ENCODE data around the gene KCND2.

- TF ChIP-seq EZH2 (IDR thresholded peaks at IDR 0.05; ENCODE audit: low read depth) = no peak
- TF ChIP-seq, protein P1, sequence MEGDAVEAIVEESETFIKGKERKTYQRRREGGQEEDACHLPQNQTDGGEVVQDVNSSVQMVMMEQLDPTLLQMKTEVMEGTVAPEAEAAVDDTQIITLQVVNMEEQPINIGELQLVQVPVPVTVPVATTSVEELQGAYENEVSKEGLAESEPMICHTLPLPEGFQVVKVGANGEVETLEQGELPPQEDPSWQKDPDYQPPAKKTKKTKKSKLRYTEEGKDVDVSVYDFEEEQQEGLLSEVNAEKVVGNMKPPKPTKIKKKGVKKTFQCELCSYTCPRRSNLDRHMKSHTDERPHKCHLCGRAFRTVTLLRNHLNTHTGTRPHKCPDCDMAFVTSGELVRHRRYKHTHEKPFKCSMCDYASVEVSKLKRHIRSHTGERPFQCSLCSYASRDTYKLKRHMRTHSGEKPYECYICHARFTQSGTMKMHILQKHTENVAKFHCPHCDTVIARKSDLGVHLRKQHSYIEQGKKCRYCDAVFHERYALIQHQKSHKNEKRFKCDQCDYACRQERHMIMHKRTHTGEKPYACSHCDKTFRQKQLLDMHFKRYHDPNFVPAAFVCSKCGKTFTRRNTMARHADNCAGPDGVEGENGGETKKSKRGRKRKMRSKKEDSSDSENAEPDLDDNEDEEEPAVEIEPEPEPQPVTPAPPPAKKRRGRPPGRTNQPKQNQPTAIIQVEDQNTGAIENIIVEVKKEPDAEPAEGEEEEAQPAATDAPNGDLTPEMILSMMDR (conservative IDR thresholded peaks at IDR 0.05) = no peak
Observed at GRCh38 chr7:120523985-120524384, 251.0 kb downstream of the KCND2 start.
